Adrenal gland (tissue), 12 donors: ENCODE data around the gene MMP20. TPM values are rescaled to one million over a fixed set of nuclear protein-coding genes. Genes with fewer than 3 reads are reported as not detected.

Experiments used
- DNase-seq, 7 donors: peaks; one replicate each; pipeline ENCODE4 v3.0.0-alpha.2; 2019 to 2020
- H3K27ac ChIP-seq, 5 donors: fragments of 200-600 bp; sonication (generic) in 4 of 5; 1 replicate in 3 of 5; 2 replicates in 2 of 5; pipeline versions ENCODE4 v1.5.1 to v1.8.0; 2016 to 2020; ENCODE audit warnings: mild to moderate bottlenecking in 1 of 5
- H3K27me3 ChIP-seq: fragments of 200-600 bp; 2 replicates; pipeline ENCODE4 v1.8.0; 2021
- H3K36me3 ChIP-seq, 2 donors: fragments of 200-600 bp; replicated peaks in 1 of 2; 1 replicate in 1 of 2; 2 replicates in 1 of 2; pipeline versions ENCODE4 v1.5.1 to v1.8.0; 2018 to 2022
- H3K4me1 ChIP-seq, 2 donors: fragments of 200-600 bp; replicated peaks in 1 of 2; 1 replicate in 1 of 2; 2 replicates in 1 of 2; pipeline versions ENCODE4 v1.5.1 to v1.8.0; 2018 to 2021
- H3K4me3 ChIP-seq, 4 donors: fragments of 200-600 bp; sonication (generic) in 3 of 4; one replicate each; pipeline ENCODE4 v1.5.1; 2016 to 2018
- H3K9me3 ChIP-seq, 3 donors: fragments of 200-600 bp; sonication (generic) in 1 of 3; replicated peaks in 1 of 3; 1 replicate in 2 of 3; 2 replicates in 1 of 3; pipeline versions ENCODE4 v1.5.1 to v1.8.0; 2016 to 2021
- CTCF ChIP-seq, 6 experiments: fragments of 450-650 bp in 4 of 6; fragments of 200-600 bp in 2 of 6; sonication (generic) in 1 of 6; IDR thresholded peaks; 1 replicate in 5 of 6; 2 replicates in 1 of 6; pipeline versions ENCODE4 v1.5.1 to v1.8.0; 2016 to 2021; ENCODE audit warnings: antibody characterized with exemption in 6 of 6, mild to moderate bottlenecking in 2 of 6, moderate library complexity in 1 of 6
- POLR2A ChIP-seq, 2 donors: fragments of 450-650 bp; IDR thresholded peaks; one replicate each; pipeline ENCODE4 v1.6.1; 2017; ENCODE audit warnings: antibody characterized with exemption in 2 of 2, mild to moderate bottlenecking in 2 of 2, moderate library complexity in 1 of 2
- WGBS, 4 donors: extraction: QIAGEN DNeasy Blood & Tissue Kit in 2 of 4; methylation state at CpG; one replicate each; pipeline versions ENCODE4 v1.1.5 to v1.1.7; 2013 to 2017; 5-methylcytosine and 5-hydroxymethylcytosine counted together
- intact Hi-C, 2 donors: fragments of 100-400 bp; cut with DNase I; formaldehyde crosslinking; loops; one replicate each; pipeline versions ENCODE4 v1.14.1 to v1.15.0; 2022 to 2023
- polyA plus RNA-seq, 3 donors: library from polyadenylated mRNA; stranded (reverse); fragments of 200-250 nt in 2 of 3; fragments of 350-450 nt in 1 of 3; fragmentation: Illumina TruSeq in 1 of 3; extraction: RNeasy Lipid Tissue Mini Kit (QIAGEN cat#74804) in 1 of 3; gene quantifications; one replicate each; pipeline ENCODE4 v1.2.3, GENCODE V29; 2013 to 2014
- total RNA-seq, 9 donors: library from RNA; depleted of rRNA in 4 of 9; stranded (reverse); fragments of >200 nt in 4 of 9; fragments of 120-200 nt in 1 of 9; fragmentation: NEBNext Ultra II Directional in 1 of 9; extraction: Animal tissue kit (Norgen Biotek cat#: 25700) in 1 of 9; gene quantifications; one replicate each; pipeline versions ENCODE4 v1.1.0 to v1.2.4, GENCODE V29; 2013 to 2023
- donor health status: healthy with polysubstance abuse.
- donor health status: Bipolar disorder and iron deficiency.
- donor health status: DM: yes; HTN: yes; CAD: no.
- donor health status: DM: no; HTN: no; CAD: no.
- donor health status: DM: no; HTN: no; CAD: no.
- donor health status: DM: yes; HTN: yes; CAD: no.

The MMP20 gene
- total and polyA plus RNA-seq, 12 donors, result not detected

- no peak for DNase-seq
- TF ChIP-seq POLR2A (IDR thresholded peaks at IDR 0.05) (no peak), CTCF (IDR thresholded peaks at IDR 0.05) (no peak)
- no peaks in the 10 kb centered on the region for H3K27me3 ChIP-seq
- H3K36me3 ChIP-seq, result no peaks in the 10 kb centered on the region
- intact Hi-C loops, result no loop called here
- no peaks in the 10 kb centered on the region for H3K4me1 ChIP-seq
- no peak overlapping the region for H3K4me3 ChIP-seq
- H3K27ac ChIP-seq, result no peak overlapping the region
- no peaks in the 10 kb centered on the region for H3K9me3 ChIP-seq
- 62 to 79% (median 64%) methylated on average over 6 of the region's 6 CpGs for WGBS, 4 donors
Measured at GRCh38 chr11:102590276-102591049, 34.7 kb downstream of the MMP20 start.

- no peak overlapping the region for H3K27ac ChIP-seq
- intact Hi-C loops, result no loop called here
- no peaks in the 10 kb centered on the region for H3K9me3 ChIP-seq
- no peak for DNase-seq
- no peaks in the 10 kb centered on the region for H3K4me1 ChIP-seq
- WGBS, 4 donors, result 49 to 76% (median 59%) methylated on average over 2 of the region's 2 CpGs
- no peaks in the 10 kb centered on the region for H3K27me3 ChIP-seq
- H3K36me3 ChIP-seq, result no peaks in the 10 kb centered on the region
- TF ChIP-seq CTCF (IDR thresholded peaks at IDR 0.05), result no peak
- no peak for TF ChIP-seq POLR2A (IDR thresholded peaks at IDR 0.05)
- H3K4me3 ChIP-seq, result no peak overlapping the region
Measured at GRCh38 chr11:102589047-102589459, 36.1 kb downstream of the MMP20 start.

GRCh38 chr11:102587722-102588121 lies 37.4 kb downstream of the MMP20 start:
- DNase-seq, result no peak
- H3K9me3 ChIP-seq, result no peaks in the 10 kb centered on the region
- WGBS, 4 donors, result 83 to 85% (median 84%) methylated on average over 1 of the region's 1 CpG

More at GRCh38 chr11:102587722-102588121, 37.4 kb downstream of the MMP20 start:
- TF ChIP-seq POLR2A (IDR thresholded peaks at IDR 0.05) (no peak), CTCF (IDR thresholded peaks at IDR 0.05) (no peak)
- no peak overlapping the region for H3K4me3 ChIP-seq
- no peaks in the 10 kb centered on the region for H3K4me1 ChIP-seq
- H3K27ac ChIP-seq, result no peak overlapping the region
- H3K36me3 ChIP-seq, result no peaks in the 10 kb centered on the region
- H3K27me3 ChIP-seq, result no peaks in the 10 kb centered on the region
- intact Hi-C loops, result no loop called here
